22Rv1 (cell line): ENCODE data around the gene ADK.

ENCODE experiments used
- H3K27ac ChIP-seq: fragments of 450-650 bp; 2 replicates; pipeline ENCODE4 v1.5.1; 2017
- CTCF ChIP-seq: fragments of 450-650 bp; IDR thresholded peaks from 2 replicates; pipeline ENCODE4 v1.5.1; 2017; ENCODE audit warnings: mild to moderate bottlenecking
- ZFX ChIP-seq: fragments of 450-650 bp; IDR thresholded peaks from 2 replicates; pipeline ENCODE4 v1.6.1; 2017; ENCODE audit warnings: antibody characterized with exemption, borderline replicate concordance

ADK gene

GRCh38 chr10:74643596-74643975, 492.6 kb downstream of the ADK start:
- no peak for TF ChIP-seq ZFX
- TF ChIP-seq CTCF, result no peak

GRCh38 chr10:74644738-74645137, 493.7 kb downstream of the ADK start:
- H3K27ac ChIP-seq, result no peak overlapping the region
- no peak for TF ChIP-seq CTCF
- no peak for TF ChIP-seq ZFX

More at GRCh38 chr10:74643596-74643975, 492.6 kb downstream of the ADK start:
- H3K27ac ChIP-seq, result no peak overlapping the region

GRCh38 chr10:74645692-74646091, 494.7 kb downstream of the ADK start:
- H3K27ac ChIP-seq, result no peak overlapping the region
- TF ChIP-seq CTCF (no peak), ZFX (no peak)

DNA sequence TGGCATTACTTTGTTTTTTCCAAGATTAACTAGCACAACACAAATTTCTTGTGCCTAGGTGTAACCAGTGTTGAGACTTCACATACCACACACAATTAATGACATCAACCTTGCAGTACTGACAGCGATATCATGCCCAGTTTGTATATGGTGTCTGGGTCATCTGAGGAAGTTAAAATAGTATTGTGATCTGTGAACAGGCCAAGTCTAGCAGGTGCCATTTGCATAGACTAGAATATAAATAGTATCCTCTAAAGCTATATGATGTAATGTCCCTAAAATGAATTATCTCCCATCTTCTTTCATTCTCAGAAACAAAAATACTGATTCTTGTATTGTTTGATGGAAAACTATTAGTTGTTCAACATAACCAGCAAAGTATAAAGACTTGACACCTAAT, 499.6 kb downstream of the ADK start:
- TF ChIP-seq CTCF (no peak), ZFX (no peak)
- no peak overlapping the region for H3K27ac ChIP-seq

GRCh38 chr10:74651565-74651964, 500.5 kb downstream of the ADK start:
- no peak overlapping the region for H3K27ac ChIP-seq
- TF ChIP-seq CTCF (no peak), ZFX (no peak)

- no peak overlapping the region for H3K27ac ChIP-seq
- TF ChIP-seq CTCF (no peak), ZFX (no peak)
Measured at GRCh38 chr10:74652664-74653063, 501.6 kb downstream of the ADK start.

DNA sequence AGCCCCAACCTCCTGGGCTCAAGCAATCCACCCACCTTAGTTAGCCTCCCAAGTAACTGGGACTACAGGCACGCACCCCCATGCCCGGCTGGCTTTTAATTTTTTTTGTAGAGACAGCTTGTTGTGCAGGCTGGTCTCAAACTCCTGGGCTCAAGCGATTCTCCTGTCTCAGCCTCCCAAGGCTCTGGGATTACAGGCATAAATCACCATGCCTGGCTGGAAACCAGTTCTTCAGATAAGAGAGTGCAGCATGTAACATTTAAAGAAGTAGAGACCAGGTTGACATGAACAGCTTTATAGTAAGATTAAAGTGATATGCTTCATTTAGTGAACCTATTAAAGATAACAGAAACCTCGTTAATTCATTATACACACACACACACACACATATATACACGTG, 507.5 kb downstream of the ADK start:
- no peak overlapping the region for H3K27ac ChIP-seq
- no peak for TF ChIP-seq CTCF
